ENCODE results near the gene BCORL1.

The BCORL1 gene

GRCh38 chrX:129982300-129983251, at the start of gene BCORL1:
TSS of gene BCORL1 (plus strand) at chrX:129982635. CDS start at chrX:130005232, 22,597 bp downstream.
- DNase-seq = peak; percentile 67 to 92

- DNase-seq = no peak
Observed at GRCh38 chrX:129932821-129933321, 49.6 kb upstream of the BCORL1 start.

- DNase-seq = no peak
Observed at GRCh38 chrX:129933700-129934099, 48.7 kb upstream of the BCORL1 start.

- DNase-seq = no peak
Observed at GRCh38 chrX:129934461-129934860, 48.0 kb upstream of the BCORL1 start.

- no peak for DNase-seq
Observed at GRCh38 chrX:129934952-129935351, 47.5 kb upstream of the BCORL1 start.

GRCh38 chrX:129938081-129938480, 44.4 kb upstream of the BCORL1 start:
- no peak for DNase-seq

GRCh38 chrX:129939986-129940385, 42.4 kb upstream of the BCORL1 start:
- DNase-seq = no peak

GRCh38 chrX:129940721-129941120, 41.7 kb upstream of the BCORL1 start:
- DNase-seq = no peak

- no peak for DNase-seq
Observed at GRCh38 chrX:129945131-129945530, 37.3 kb upstream of the BCORL1 start.

- DNase-seq = no peak
Observed at GRCh38 chrX:129953334-129953648, 29.1 kb upstream of the BCORL1 start.

- DNase-seq = no peak
Observed at GRCh38 chrX:129953881-129954280, 28.6 kb upstream of the BCORL1 start.

- DNase-seq = no peak
Observed at GRCh38 chrX:129954804-129955203, 27.6 kb upstream of the BCORL1 start.

GRCh38 chrX:129955682-129956081, 26.8 kb upstream of the BCORL1 start:
- DNase-seq = no peak

- no peak for DNase-seq
Observed at GRCh38 chrX:129956145-129956544, 26.3 kb upstream of the BCORL1 start.

GRCh38 chrX:129956765-129957164, 25.7 kb upstream of the BCORL1 start:
- no peak for DNase-seq

- DNase-seq = peak in 1 of 2 experiments; percentile 55
Observed at GRCh38 chrX:129957241-129958082, 25.0 kb upstream of the BCORL1 start.

GRCh38 chrX:129958083-129958465, 24.4 kb upstream of the BCORL1 start:
- no peak for DNase-seq

- DNase-seq = no peak
Observed at GRCh38 chrX:129958814-129959492, 23.5 kb upstream of the BCORL1 start.

- no peak for DNase-seq
Observed at GRCh38 chrX:129959493-129959832, 23.0 kb upstream of the BCORL1 start.

- DNase-seq = no peak
Observed at GRCh38 chrX:129961180-129962083, 21.0 kb upstream of the BCORL1 start.

GRCh38 chrX:129963729-129964128, 18.7 kb upstream of the BCORL1 start:
- no peak for DNase-seq

- DNase-seq = no peak
Observed at GRCh38 chrX:129965166-129965565, 17.3 kb upstream of the BCORL1 start.
